G401 (cell line): ENCODE measurements around the gene GPS1. TPM values are rescaled to one million over a fixed set of nuclear protein-coding genes. Genes with fewer than 3 reads are reported as not detected.

Experiments
- DNase-seq: peaks from one replicate; pipeline ENCODE4 v3.0.0-alpha.2; 2015; ENCODE audit warnings: low spot score
- in situ Hi-C: cut with HindIII; loops from 2 replicates; pipeline ENCODE4 v1.10.0; 2016; ENCODE audit warnings: low sequenced_read_pairs, mixed read lengths
- total RNA-seq: library from RNA; depleted of rRNA; stranded (reverse); fragments of >200 nt; shearing (Covaris generic); gene quantifications from 2 replicates; pipeline ENCODE4 v1.2.3, GENCODE V29; 2014

GPS1 gene
- total RNA-seq, 1 experiment from 2014 or later = 153 TPM

- no peak for DNase-seq
- in situ Hi-C loops = no loop called here
Measured at GRCh38 chr17:82065193-82065637, 13.5 kb downstream of the GPS1 start.

- peak; percentile 38 for DNase-seq
- in situ Hi-C loops = no loop called here
Measured at GRCh38 chr17:82065638-82066303, 14.1 kb downstream of the GPS1 start, which contains the start of gene DUS1L. DUS1L (minus strand) TSS chr17:82065804; CDS start chr17:82065059, 745 bp downstream.

GRCh38 chr17:82070611-82071010 lies 18.9 kb downstream of the GPS1 start:
- in situ Hi-C loops = no loop called here
- DNase-seq = no peak

- no peak for DNase-seq
- in situ Hi-C loops = no loop called here
Measured at GRCh38 chr17:82072827-82073226, 21.1 kb downstream of the GPS1 start.

- in situ Hi-C loops = no loop called here
- no peak for DNase-seq
Measured at GRCh38 chr17:82073446-82073845, 21.7 kb downstream of the GPS1 start.

GRCh38 chr17:82076018-82076784 lies 24.5 kb downstream of the GPS1 start:
- in situ Hi-C loops = no loop called here
- DNase-seq = no peak

GRCh38 chr17:82076785-82077591 lies 25.3 kb downstream of the GPS1 start:
- DNase-seq = no peak
- in situ Hi-C loops = no loop called here

GRCh38 chr17:82077617-82078358 lies 26.1 kb downstream of the GPS1 start:
- in situ Hi-C loops = no loop called here
- peak; percentile 38 for DNase-seq

- in situ Hi-C loops = no loop called here
- DNase-seq = no peak
Measured at GRCh38 chr17:82078433-82078832, 26.7 kb downstream of the GPS1 start.

GRCh38 chr17:82079001-82079677 lies 27.4 kb downstream of the GPS1 start:
- in situ Hi-C loops = no loop called here
- DNase-seq = no peak

- in situ Hi-C loops = no loop called here
- peak; percentile 49 for DNase-seq
Measured at GRCh38 chr17:82080048-82080788, 28.5 kb downstream of the GPS1 start.

- peak; percentile 42 for DNase-seq
- in situ Hi-C loops = no loop called here
Measured at GRCh38 chr17:82080789-82081464, 29.2 kb downstream of the GPS1 start.

- in situ Hi-C loops = no loop called here
Measured at GRCh38 chr17:82081546-82081945, 29.8 kb downstream of the GPS1 start.

GRCh38 chr17:82081966-82082365 lies 30.3 kb downstream of the GPS1 start:
- in situ Hi-C loops = no loop called here
- DNase-seq = no peak

More at GRCh38 chr17:82081546-82081945, 29.8 kb downstream of the GPS1 start:
- no peak for DNase-seq

GRCh38 chr17:82082456-82082855 lies 30.8 kb downstream of the GPS1 start:
- in situ Hi-C loops = no loop called here
- no peak for DNase-seq

- in situ Hi-C loops = no loop called here
- no peak for DNase-seq
Measured at GRCh38 chr17:82083009-82083408, 31.3 kb downstream of the GPS1 start.
